Mesenchymal stem cell (in vitro differentiated cells and primary cell): ENCODE measurements around the gene IFT74.

ENCODE experiments used
- DNase-seq: peaks from one replicate; pipeline ENCODE4 v3.0.0-alpha.2; 2013
- H2AFZ ChIP-seq: one replicate; pipeline ENCODE4 v1.6.1; 2013; ENCODE audit warnings: low read depth, mild to moderate bottlenecking, control low read depth, inconsistent platforms, low read length, moderate library complexity
- H2AK5ac ChIP-seq: 2 replicates; pipeline ENCODE4 v1.6.1; 2013; ENCODE audit warnings: low read length, moderate library complexity, mild to moderate bottlenecking, inconsistent platforms; ENCODE audit not compliant: severe bottlenecking
- H2BK120ac ChIP-seq: one replicate; pipeline ENCODE4 v1.6.1; 2013; ENCODE audit warnings: low read depth, mild to moderate bottlenecking, inconsistent platforms, low read length, moderate library complexity
- H2BK12ac ChIP-seq, 2 experiments: one replicate each; pipeline ENCODE4 v1.6.1; 2013; ENCODE audit warnings: inconsistent platforms in 2 of 2, low read length in 2 of 2, mild to moderate bottlenecking in 2 of 2, moderate library complexity in 2 of 2, control low read depth in 1 of 2
- H2BK15ac ChIP-seq: one replicate; pipeline ENCODE4 v1.6.1; 2013; ENCODE audit warnings: mild to moderate bottlenecking, low read depth, inconsistent platforms; ENCODE audit not compliant: poor library complexity, severe bottlenecking
- H2BK5ac ChIP-seq: 2 replicates; pipeline ENCODE4 v1.6.1; 2013; ENCODE audit warnings: low read depth, mild to moderate bottlenecking, low read length, control low read depth, inconsistent platforms; ENCODE audit not compliant: poor library complexity, severe bottlenecking
- H3K14ac ChIP-seq, 2 experiments: one replicate each; pipeline ENCODE4 v1.6.1; 2013; ENCODE audit warnings: inconsistent platforms in 2 of 2, low read length in 2 of 2, control low read depth in 1 of 2, mild to moderate bottlenecking in 1 of 2, moderate library complexity in 1 of 2
- H3K18ac ChIP-seq, 2 experiments: one replicate each; pipeline ENCODE4 v1.6.1; 2013; ENCODE audit warnings: inconsistent platforms in 2 of 2, low read length in 2 of 2, control low read depth in 1 of 2, low read depth in 1 of 2, mild to moderate bottlenecking in 1 of 2
- H3K23ac ChIP-seq, 2 experiments: one replicate each; pipeline ENCODE4 v1.6.1; 2013; ENCODE audit warnings: inconsistent platforms in 2 of 2, low read length in 2 of 2, mild to moderate bottlenecking in 2 of 2, moderate library complexity in 2 of 2, control low read depth in 1 of 2
- H3K27ac ChIP-seq: 2 replicates; pipeline ENCODE4 v1.5.1; 2013; ENCODE audit warnings: mild to moderate bottlenecking, moderate library complexity, low read length, control low read depth, inconsistent platforms; ENCODE audit not compliant: poor library complexity, severe bottlenecking
- H3K27me3 ChIP-seq, 2 experiments: 2 replicates each; pipeline versions ENCODE4 v1.6.1 to v1.7.0; 2013; ENCODE audit warnings: low read length in 2 of 2, mild to moderate bottlenecking in 2 of 2, moderate library complexity in 2 of 2, control low read depth in 1 of 2, inconsistent platforms in 1 of 2; ENCODE audit not compliant: control insufficient read depth in 1 of 2, insufficient read depth in 1 of 2
- H3K36me3 ChIP-seq, 2 experiments: 2 replicates each; pipeline versions ENCODE4 v1.6.1 to v1.7.0; 2013; ENCODE audit warnings: low read length in 2 of 2, control low read depth in 1 of 2, inconsistent platforms in 1 of 2, low read depth in 1 of 2, mild to moderate bottlenecking in 1 of 2; ENCODE audit not compliant: insufficient read depth in 2 of 2, control insufficient read depth in 1 of 2
- H3K4ac ChIP-seq, 2 experiments: one replicate each; pipeline ENCODE4 v1.6.1; 2013; ENCODE audit warnings: inconsistent platforms in 2 of 2, low read length in 2 of 2, mild to moderate bottlenecking in 2 of 2, moderate library complexity in 2 of 2, control low read depth in 1 of 2, low read depth in 1 of 2
- H3K4me1 ChIP-seq: 2 replicates; pipeline ENCODE4 v1.6.1; 2013; ENCODE audit warnings: low read depth, low read length, control low read depth; ENCODE audit not compliant: control insufficient read depth, insufficient read depth
- H3K4me2 ChIP-seq: 2 replicates; pipeline ENCODE4 v1.6.1; 2013; ENCODE audit warnings: low read length, mild to moderate bottlenecking, inconsistent platforms; ENCODE audit not compliant: poor library complexity, severe bottlenecking
- H3K4me3 ChIP-seq, 2 experiments: 2 replicates each; pipeline versions ENCODE4 v1.5.1 to v1.7.0; 2013; ENCODE audit warnings: low read length in 2 of 2, mild to moderate bottlenecking in 2 of 2, control low read depth in 1 of 2, low read depth in 1 of 2; ENCODE audit not compliant: insufficient read depth in 1 of 2
- H3K79me1 ChIP-seq: replicated peaks from 2 replicates; pipeline ENCODE4 v1.6.1; 2013; ENCODE audit warnings: mild to moderate bottlenecking, control low read depth, low read length, inconsistent platforms; ENCODE audit not compliant: poor library complexity, severe bottlenecking
- H3K9ac ChIP-seq: 2 replicates; pipeline ENCODE4 v1.7.0; 2013; ENCODE audit warnings: mild to moderate bottlenecking, low read length, moderate library complexity
- H3K9me3 ChIP-seq: 2 replicates; pipeline ENCODE4 v1.7.0; 2013; ENCODE audit warnings: mild to moderate bottlenecking, low read length; ENCODE audit not compliant: control insufficient read depth
- H4K8ac ChIP-seq: one replicate; pipeline ENCODE4 v1.6.1; 2013; ENCODE audit warnings: inconsistent platforms, mild to moderate bottlenecking, low read length, moderate library complexity
- H4K91ac ChIP-seq: one replicate; pipeline ENCODE4 v1.6.1; 2013; ENCODE audit warnings: mild to moderate bottlenecking, low read length, inconsistent platforms
- WGBS: methylation state at CpG from one replicate; pipeline ENCODE4 v1.1.7; 2013; ENCODE audit warnings: mixed read lengths; 5-methylcytosine and 5-hydroxymethylcytosine counted together

The IFT74 gene

GRCh38 chr9:27003426-27004077, 47.3 kb downstream of the IFT74 start:
- Histone ChIP-seq H3K27ac (no peak overlapping the region), H2AK5ac (no peak overlapping the region), H4K91ac (no peak overlapping the region), H3K27me3 (no peaks in the 10 kb centered on the region), H3K9me3 (no peaks in the 10 kb centered on the region), H2BK12ac (no peak overlapping the region), H2AFZ (no peak overlapping the region), H3K4me2 (no peak overlapping the region), H3K4me1 (no peaks in the 10 kb centered on the region), H3K23ac (no peak overlapping the region), H2BK5ac (no peak overlapping the region), H3K4ac (no peak overlapping the region), H4K8ac (no peak overlapping the region), H3K14ac (no peak overlapping the region), H3K36me3 (no peaks in the 10 kb centered on the region), H2BK120ac (no peak overlapping the region), H3K4me3 (no peak overlapping the region), H3K18ac (no peak overlapping the region), H2BK15ac (no peak overlapping the region), H3K9ac (no peak overlapping the region), H3K79me1 (no peaks in the 10 kb centered on the region)
- 67% methylated on average over 1 of the region's 3 CpGs for WGBS
- DNase-seq: no peak

DNA sequence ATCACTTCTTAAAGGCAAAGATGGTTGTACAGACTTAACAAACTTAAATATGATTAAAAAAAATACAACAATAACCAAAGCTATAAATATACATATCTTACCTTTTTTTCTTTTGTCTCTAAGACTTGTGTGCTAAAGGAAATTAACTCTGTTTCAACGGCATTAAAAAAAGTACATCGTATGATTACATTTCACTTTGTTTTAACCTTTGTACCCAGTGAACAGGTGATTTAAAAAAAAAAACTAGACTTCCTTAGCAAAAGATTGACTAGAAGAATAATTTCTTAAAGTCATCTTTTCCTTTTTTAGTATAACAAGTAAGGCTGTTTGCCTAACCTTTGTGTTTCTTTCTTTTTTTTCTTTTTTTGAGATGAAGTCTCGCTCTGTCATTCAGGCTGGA, 49.3 kb downstream of the IFT74 start, which contains the start of gene LRRC19:
Gene LRRC19, minus strand, starts transcription at position 182 of the 400 bp plus-strand sequence. CDS start 5,978 bp downstream, outside the sequence.
- Histone ChIP-seq H3K36me3 (no peaks in the 10 kb centered on the region), H2AK5ac (no peak within 1 kb of the TSS), H3K4me2 (no peak within 1 kb of the TSS), H2BK15ac (no peak within 1 kb of the TSS), H2BK120ac (no peak within 1 kb of the TSS), H3K23ac (no peak within 1 kb of the TSS), H3K18ac (no peak within 1 kb of the TSS), H3K27ac (no peak within 1 kb of the TSS), H2BK12ac (no peak within 1 kb of the TSS), H3K9ac (no peak within 1 kb of the TSS), H3K4me1 (no peaks in the 10 kb centered on the region), H3K79me1 (no peaks in the 10 kb centered on the region), H3K4me3 (no peak within 1 kb of the TSS), H4K8ac (no peak within 1 kb of the TSS), H2AFZ (no peak within 1 kb of the TSS), H3K27me3 (no peaks in the 10 kb centered on the region), H3K4ac (no peak within 1 kb of the TSS), H4K91ac (no peak within 1 kb of the TSS), H3K14ac (no peak within 1 kb of the TSS), H3K9me3 (no peaks in the 10 kb centered on the region), H2BK5ac (no peak within 1 kb of the TSS)
- WGBS: 100% methylated on average over 1 of the region's 3 CpGs
- DNase-seq: no peak

- H3K27ac ChIP-seq: no peak overlapping the region
- no peak overlapping the region for H2BK15ac ChIP-seq
- H4K91ac ChIP-seq: no peak overlapping the region
- H3K4me3 ChIP-seq: no peak overlapping the region
- no peak overlapping the region for H2BK12ac ChIP-seq
- no peak overlapping the region for H2AK5ac ChIP-seq
- no peak overlapping the region for H2BK5ac ChIP-seq
- no peak overlapping the region for H3K4ac ChIP-seq
- H3K14ac ChIP-seq: no peak overlapping the region
- H3K36me3 ChIP-seq: peaks cover 14 to 54% of the 10 kb centered on the region in 2 experiments
- H3K9ac ChIP-seq: no peak overlapping the region
- peak; percentile 52 for DNase-seq
- no peak overlapping the region for H3K4me2 ChIP-seq
- no peak overlapping the region for H2AFZ ChIP-seq
- peaks cover 2% of the 10 kb centered on the region for H3K9me3 ChIP-seq
- no peak overlapping the region for H4K8ac ChIP-seq
- no peaks in the 10 kb centered on the region for H3K79me1 ChIP-seq
- no peaks in the 10 kb centered on the region for H3K27me3 ChIP-seq
- no peak overlapping the region for H2BK120ac ChIP-seq
- no peak overlapping the region for H3K23ac ChIP-seq
- no peak overlapping the region for H3K18ac ChIP-seq
- H3K4me1 ChIP-seq: no peaks in the 10 kb centered on the region
Observed at GRCh38 chr9:27019589-27019988, 63.4 kb downstream of the IFT74 start.

DNA sequence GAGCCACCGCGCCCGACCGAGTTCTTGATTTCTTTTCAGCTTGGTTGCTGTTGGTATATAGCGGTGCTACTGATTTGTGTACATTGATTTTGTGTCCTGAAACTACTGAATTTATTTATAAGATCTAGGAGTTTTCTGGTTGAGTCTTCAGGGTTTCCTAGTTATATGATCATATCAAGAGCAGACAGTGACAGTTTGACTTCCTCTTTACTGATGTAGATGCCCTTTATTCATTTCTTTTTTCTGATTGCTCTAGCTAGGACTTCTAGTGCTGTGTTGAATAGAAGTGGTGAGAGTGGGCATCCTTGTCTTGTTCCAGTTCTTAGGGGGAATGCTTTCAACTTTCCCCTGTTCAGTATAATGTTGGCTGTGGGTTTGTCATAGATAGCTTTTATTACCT, 66.7 kb downstream of the IFT74 start:
- Histone ChIP-seq H3K4me1 (no peaks in the 10 kb centered on the region), H2AK5ac (no peak overlapping the region), H4K8ac (no peak overlapping the region), H3K27me3 (no peaks in the 10 kb centered on the region), H3K79me1 (no peaks in the 10 kb centered on the region), H2BK120ac (no peak overlapping the region), H3K9me3 (peaks cover 3% of the 10 kb centered on the region), H3K4me3 (no peak overlapping the region), H3K18ac (no peak overlapping the region), H3K36me3 (peaks cover 15 to 38% of the 10 kb centered on the region in 2 experiments), H2BK5ac (no peak overlapping the region), H3K27ac (no peak overlapping the region), H2BK15ac (no peak overlapping the region), H3K4ac (no peak overlapping the region), H2BK12ac (no peak overlapping the region), H3K14ac (no peak overlapping the region), H2AFZ (no peak overlapping the region), H3K9ac (no peak overlapping the region), H3K4me2 (no peak overlapping the region), H4K91ac (no peak overlapping the region), H3K23ac (no peak overlapping the region)
- WGBS: 98% methylated on average over 5 of the region's 5 CpGs
- DNase-seq: no peak
